ENCODE results near the gene SPIN2B.
"Not testable (repeated sequence)": the region's sequence is repeated elsewhere in the genome, so short reads cannot be mapped to it uniquely, and the experiment has no call there.

SPIN2B gene

DNA sequence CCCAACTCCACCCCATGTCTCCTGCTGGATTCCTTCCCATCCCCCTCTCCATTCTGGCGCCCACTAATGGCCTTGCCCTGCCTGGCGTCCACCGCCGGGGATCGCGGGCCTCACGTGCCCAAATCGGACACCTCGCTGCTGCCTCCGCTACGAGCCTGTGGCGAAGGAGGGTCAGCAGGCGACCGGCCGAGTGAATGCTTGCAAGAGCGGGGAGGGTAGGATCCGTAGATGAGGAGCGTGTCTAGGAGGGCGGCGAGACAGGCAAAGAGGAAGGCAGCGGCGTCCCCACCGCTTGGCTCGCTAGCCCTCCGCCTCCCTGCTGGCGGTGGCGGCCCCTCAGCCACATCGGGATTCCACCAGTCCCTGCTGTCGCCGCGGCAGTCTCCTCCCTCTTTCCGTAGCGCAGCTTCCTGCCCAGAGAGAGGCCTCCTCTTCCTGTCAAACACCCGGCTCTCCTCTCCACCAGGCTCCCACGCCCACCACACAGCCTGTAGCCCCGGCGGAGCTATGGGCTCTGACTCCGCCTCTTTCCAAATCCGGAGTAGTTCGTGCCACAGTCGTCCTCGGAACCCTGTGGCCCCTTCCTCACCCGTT lies at the start of gene SPIN2B:
Gene SPIN2B (minus strand): TSS at position 387 of the 594 bp plus-strand sequence.
- DNase-seq (ENCODE audit: low read depth in 2 of 2, low spot score in 1 of 2) = peak; percentile 51

DNA sequence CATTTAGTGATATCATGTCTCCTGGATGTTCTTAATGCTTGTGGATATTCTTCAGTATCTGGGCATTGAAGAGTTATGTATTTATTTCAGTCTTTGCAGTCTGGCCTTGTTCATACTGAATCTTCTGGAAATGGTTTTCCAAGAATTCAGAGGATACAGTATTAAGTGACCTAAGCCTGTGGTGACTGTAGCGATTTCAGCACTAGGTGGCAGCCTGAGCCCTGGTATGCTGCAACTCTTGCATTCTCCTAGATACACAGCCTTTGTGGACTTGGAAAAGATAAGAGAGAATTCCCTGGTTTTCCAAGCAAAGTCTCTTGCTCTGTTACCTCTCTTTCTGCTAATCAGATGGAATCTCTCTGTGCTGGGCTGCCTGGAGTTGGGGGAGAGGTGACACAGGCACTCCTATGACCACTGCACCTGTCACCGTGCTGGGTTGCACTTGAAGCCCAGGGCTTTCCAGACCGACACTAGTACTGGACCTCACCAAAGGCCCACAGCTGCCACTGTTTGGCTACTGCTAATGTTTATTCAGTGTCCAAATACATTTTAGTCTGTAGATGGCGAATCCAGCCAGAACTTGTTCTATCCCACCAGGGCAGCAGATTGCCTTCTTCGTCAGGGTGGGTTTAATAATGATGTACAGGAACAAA lies 35.2 kb upstream of the SPIN2B start:
- DNase-seq (ENCODE audit: low read depth in 2 of 2, low spot score in 1 of 2) = no peak

DNA sequence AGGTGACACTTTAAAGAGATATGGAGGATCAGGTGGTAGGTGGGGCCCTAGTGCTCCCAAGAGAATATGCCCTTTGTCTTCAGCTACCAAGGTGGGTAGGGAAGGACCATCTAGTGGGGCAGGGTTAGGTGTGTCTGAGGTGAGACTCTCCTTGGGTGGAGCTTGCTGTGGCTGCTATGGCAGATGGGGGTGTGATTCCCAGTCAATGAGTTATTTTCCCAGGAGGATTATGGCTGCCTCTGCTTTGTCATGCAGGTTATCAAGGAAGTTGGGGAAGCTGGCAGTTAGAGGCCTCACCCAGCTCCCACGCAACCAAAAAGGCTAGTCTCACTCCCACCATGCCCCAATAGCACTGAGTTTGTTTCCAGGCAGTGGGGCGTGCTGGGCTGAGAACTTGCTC lies 33.8 kb upstream of the SPIN2B start:
- no peak for DNase-seq (ENCODE audit: low read depth in 2 of 2, low spot score in 1 of 2)

DNA sequence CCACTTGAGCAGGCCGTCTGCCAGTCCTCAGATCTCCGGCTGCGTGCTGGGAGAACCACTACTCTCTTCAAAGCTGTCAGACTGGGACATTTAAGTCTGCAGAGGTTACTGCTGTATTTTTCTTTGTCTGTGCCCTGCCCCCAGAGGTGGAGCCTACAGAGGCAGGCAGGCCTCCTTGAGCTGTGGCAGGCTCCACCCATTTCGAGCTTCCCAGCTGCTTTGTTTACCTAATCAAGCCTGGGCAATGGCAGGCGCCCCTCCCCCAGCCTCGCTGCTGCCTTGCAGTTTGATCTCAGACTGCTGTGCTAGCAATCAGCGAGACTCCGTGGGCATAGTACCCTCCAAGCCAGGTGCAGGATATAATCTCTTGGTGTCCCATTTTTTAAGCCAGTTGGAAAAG lies 30.9 kb upstream of the SPIN2B start:
- not testable (repeated sequence) for DNase-seq (ENCODE audit: low read depth in 2 of 2, low spot score in 1 of 2)

DNA sequence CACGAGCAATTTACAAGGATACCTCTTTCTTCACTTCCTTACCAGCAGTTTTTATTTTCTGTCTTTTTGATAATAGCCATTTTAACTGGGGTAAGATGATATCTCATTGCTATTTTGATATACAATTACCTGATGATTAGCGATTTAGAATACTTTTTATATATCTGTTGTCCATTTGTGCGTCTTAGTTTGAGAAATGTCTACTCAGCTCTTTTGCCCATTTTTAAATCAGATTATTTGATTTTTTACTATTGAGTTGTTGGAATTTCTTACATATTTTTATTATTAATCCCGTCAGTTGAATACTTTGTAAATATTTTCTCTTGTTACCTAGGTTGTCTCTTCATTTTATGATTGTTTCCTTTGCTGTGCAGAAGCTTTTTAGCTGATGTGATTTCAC lies 17.3 kb upstream of the SPIN2B start:
- DNase-seq (ENCODE audit: low read depth in 2 of 2, low spot score in 1 of 2) = no peak

DNA sequence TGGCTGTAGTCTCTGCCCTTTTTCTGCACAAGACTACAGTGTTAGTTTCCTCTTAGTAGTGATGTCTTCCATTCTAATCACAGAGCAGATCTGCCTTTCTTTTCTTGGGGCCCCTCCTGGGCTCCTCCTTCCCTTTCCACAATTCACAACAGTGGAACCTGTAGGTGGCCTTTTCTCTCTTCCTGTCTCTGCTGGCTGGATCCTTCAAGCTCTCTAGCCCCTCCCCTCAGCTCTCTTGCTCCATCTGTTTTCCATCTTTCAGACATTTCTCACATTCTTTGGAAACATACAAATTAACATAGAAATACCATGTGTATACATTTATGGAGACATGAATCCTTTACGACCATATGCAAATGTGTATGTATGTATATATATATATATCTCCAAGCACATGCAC lies 16.2 kb upstream of the SPIN2B start:
- no peak for DNase-seq (ENCODE audit: low read depth in 2 of 2, low spot score in 1 of 2)

DNA sequence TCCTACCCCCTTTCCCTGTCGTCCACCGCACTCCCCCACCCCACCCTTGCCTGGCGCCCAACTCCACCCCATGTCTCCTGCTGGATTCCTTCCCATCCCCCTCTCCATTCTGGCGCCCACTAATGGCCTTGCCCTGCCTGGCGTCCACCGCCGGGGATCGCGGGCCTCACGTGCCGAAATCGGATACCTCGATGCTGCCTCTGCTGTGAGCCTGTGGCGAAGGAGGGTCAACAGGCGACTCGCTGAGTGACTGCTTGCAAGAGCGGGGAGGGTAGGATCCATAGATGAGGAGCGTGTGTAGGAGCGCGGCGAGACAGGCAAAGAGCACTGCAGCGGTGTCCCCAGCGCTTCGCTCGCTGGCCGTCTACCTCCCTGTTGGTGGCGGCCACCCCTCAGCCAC lies 15.7 kb upstream of the SPIN2B start, which contains the start of gene SPIN2A:
Gene SPIN2A (minus strand): TSS at position 325 of the 400 bp plus-strand sequence. CDS start 800 bp downstream, outside the sequence.
- DNase-seq (ENCODE audit: low read depth in 2 of 2, low spot score in 1 of 2) = not testable (repeated sequence)

DNA sequence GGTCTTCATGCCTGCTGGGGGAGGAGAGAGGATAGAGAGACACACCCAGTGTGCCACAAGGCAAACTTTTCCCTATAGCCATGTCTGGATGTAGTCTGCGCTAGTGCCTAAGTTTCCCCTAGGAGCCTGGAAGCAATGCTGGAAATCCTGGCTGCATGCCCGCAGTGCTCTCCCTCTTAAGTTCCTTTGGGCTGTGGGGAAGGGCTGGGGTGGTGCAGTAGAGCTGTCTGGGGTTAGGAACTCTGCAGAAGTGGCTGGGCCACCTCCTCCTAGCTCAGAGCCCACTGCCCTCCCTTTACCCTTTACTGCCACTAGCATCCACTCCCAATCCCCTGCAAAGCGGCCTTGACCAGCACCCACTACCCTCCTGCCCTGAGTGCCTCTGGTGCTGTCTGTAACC lies 15.2 kb upstream of the SPIN2B start:
- not testable (repeated sequence) for DNase-seq (ENCODE audit: low read depth in 2 of 2, low spot score in 1 of 2)

DNA sequence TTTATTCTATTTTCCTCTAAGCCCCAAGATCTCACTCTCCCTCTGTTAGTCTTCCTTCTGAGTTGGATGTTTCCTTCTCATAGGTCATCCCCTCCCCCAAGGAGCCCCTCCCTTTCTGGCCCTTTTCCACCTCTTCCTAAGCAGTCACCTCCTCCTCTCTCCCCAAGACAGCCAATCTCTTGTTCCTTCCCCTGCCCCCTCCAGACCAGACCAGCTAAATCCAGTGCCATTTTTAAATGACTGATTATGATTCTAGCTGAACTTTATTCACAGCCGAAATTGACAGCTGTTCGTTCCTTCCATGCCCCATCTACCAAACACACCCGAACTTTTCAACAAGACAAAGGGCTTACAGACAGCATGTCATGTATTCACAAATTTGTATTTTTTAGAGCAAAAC lies 13.9 kb upstream of the SPIN2B start:
- DNase-seq (ENCODE audit: low read depth in 2 of 2, low spot score in 1 of 2) = no peak

DNA sequence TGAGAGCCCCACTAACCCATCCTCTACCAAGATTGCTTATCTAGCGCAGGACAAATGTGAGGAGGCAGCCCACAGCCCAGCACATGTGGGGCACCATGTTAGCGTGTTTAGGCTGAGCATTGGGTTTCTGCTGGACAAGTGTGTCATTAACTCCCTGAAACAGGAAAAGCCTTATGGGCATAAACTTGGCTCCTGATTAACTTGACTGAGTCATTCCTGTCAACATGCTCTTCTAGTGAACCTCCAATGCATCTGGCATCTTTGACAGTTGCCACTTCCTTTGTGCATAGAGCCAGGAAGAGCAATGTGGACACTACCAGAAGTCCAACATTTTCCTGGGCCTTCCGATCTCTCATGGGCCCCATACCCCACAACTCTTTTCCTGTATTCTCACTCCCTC lies 13.4 kb upstream of the SPIN2B start:
- DNase-seq (ENCODE audit: low read depth in 2 of 2, low spot score in 1 of 2) = no peak

DNA sequence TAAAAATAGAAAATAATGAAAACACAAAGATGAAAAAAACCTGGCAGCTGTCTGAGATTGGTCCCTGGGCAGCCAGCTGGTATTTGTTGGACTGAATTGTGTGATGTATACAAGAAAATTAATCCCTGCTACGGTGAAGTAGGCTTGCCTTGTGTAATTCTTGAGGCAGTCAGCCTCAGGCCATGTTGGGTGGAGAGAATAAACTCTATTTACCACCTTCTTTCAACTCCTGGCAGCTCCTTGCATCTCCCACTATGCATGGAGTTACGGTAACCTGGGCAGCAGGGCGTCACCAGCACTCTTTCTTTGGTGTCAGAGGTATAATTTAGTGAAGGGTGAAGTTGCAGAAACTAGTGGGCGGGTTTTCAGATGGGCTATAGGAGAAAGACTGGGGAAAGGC lies 12.4 kb upstream of the SPIN2B start:
- no peak for DNase-seq (ENCODE audit: low read depth in 2 of 2, low spot score in 1 of 2)

DNA sequence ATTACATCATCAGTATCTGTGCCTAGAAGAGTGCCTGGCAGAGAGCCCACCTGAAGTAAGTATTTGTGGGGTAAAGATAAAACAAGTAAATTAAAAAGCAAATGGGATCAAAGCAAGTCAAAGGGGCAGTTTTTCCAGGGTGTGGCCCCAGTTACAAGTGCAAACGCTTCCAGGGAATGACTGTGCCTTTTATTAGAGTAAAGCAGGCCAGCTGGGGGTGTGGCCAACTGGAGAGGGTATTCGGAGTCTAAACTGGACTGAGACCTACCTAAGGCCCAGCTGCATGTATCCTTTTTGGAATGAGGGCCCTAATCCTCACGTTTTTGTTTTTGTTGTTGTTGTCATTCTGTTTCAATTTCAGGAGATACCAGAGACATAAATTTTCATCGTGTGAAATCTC lies 11.9 kb upstream of the SPIN2B start:
- DNase-seq (ENCODE audit: low read depth in 2 of 2, low spot score in 1 of 2) = not testable (repeated sequence)

DNA sequence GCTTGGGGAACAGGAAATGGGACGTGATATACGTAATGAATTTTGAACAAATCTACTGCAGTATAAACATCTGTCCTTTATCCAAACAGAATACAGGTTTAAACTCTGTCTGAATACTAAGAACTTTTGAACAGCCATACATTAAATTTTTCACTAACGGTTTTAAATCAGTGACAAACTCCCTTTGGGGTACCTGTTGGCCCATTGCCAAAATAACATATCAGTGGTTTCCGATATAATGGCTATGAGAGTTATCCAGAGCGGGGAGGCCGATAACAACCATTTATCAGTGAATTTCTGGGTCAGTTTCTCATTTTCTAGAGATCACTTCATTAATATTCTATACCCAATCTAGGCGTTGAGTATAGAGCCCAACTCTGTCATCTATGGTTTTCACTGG lies 10.7 kb upstream of the SPIN2B start:
- DNase-seq (ENCODE audit: low read depth in 2 of 2, low spot score in 1 of 2) = no peak

DNA sequence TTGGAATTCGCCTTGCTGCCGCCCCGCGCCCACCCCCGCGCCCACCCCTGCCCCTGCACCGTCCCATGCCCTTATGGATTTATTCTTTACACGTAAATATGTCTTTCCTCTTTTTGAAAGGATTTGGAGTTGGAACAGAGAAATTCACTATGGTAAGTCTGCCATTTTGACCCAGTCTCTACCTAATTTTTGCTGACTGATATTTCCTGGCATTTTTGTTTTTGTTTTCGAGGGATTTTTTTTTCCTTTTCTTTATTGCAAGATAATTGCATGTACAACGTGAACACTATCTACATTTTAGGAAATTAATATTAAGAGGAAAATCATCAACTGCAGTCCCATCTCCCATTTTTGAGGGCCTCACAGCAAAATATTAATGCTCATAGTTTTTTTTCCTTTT lies 468 bp upstream of the SPIN2B start:
- DNase-seq (ENCODE audit: low read depth in 2 of 2, low spot score in 1 of 2) = no peak

DNA sequence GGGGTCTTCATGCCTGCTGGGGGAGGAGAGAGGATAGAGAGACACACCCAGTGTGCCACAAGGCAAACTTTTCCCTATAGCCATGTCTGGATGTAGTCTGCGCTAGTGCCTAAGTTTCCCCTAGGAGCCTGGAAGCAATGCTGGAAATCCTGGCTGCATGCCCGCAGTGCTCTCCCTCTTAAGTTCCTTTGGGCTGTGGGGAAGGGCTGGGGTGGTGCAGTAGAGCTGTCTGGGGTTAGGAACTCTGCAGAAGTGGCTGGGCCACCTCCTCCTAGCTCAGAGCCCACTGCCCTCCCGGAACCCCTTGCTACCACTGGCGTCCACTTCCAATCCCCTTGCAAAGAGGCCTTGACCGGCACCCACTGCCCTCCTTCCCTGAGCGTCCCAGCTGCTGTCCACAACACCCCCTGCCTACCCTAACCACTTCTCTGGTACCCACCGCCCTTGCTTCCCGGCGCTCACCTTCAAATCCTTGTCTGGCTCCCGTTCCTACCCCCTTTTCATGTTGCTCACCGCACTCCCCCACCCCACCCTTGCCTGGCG lies 658 bp downstream of the SPIN2B start:
- not testable (repeated sequence) for DNase-seq (ENCODE audit: low read depth in 2 of 2, low spot score in 1 of 2)

DNA sequence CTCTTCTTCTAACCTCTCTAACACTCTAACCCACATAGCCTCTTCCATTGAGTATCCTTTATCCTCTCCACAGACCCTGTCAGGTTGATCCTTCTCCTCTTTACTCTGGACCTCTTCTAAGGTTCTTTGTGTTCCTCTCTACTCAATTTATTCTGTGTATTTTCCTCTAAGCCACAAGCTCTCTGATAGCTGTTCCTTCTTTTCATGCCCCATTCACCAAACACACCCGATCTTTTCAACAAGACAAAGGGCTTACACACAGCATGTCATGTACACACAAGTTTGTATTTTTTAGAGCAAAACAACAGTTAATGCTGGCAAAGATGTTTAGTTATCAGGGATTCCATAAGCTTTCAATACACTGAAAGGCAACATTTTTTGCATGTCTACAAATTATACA lies 1.9 kb downstream of the SPIN2B start:
- DNase-seq (ENCODE audit: low read depth in 2 of 2, low spot score in 1 of 2) = no peak

DNA sequence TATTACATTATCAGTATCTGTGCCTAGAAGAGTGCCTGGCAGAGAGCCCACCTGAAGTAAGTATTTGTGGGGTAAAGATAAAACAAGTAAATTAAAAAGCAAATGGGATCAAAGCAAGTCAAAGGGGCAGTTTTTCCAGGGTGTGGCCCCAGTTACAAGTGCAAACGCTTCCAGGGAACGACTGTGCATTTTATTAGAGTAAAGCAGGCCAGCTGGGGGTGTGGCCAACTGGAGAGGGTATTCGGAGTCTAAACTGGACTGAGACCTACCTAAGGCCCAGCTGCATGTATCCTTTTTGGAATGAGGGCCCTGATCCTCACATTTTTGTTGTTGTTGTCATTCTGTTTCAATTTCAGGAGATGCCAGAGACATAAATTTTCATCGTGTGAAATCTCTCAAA lies 3.8 kb downstream of the SPIN2B start:
- not testable (repeated sequence) for DNase-seq (ENCODE audit: low read depth in 2 of 2, low spot score in 1 of 2)

DNA sequence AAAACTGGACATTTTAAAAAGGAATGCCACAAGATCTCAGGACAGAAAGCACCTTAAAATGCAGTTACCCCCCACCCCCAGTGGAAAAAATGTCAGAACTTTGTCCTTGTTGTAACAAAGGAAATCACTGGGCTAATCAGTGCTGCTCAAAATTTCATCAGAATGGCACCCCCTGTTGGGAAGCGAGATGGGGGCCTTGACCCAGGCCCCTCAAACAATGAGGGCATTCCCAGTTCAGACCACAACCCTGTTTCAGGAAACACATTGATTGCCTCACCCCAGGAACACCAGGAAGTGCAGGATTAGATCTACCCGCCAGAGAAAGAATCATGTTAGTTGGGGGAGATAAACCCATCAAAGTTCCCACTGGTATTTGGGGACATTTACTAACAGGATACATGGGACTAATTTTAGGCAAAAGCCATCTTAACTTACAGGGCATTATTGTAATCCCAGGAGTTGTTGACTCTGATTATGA lies 16.4 kb downstream of the SPIN2B start:
- DNase-seq (ENCODE audit: low read depth in 2 of 2, low spot score in 1 of 2) = no peak

DNA sequence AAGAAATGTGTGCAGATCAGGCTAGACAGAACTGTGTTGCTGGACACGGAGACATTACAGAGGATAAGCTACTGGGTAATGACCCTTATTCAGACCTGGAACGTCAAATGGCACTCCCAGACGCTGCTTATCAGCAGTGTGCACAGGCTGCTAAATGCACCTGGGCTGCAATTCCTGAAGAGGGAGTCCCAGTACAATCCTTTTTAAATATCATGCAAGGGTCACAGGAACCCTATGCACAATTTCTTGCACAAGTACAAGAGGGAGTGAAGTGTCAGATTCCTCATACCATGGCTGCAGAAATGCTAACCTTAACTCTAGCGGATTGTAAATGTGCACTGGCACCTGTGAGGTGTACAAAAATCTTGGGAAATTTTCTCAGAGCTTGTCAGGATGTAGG lies 16.9 kb downstream of the SPIN2B start:
- DNase-seq (ENCODE audit: low read depth in 2 of 2, low spot score in 1 of 2) = no peak

DNA sequence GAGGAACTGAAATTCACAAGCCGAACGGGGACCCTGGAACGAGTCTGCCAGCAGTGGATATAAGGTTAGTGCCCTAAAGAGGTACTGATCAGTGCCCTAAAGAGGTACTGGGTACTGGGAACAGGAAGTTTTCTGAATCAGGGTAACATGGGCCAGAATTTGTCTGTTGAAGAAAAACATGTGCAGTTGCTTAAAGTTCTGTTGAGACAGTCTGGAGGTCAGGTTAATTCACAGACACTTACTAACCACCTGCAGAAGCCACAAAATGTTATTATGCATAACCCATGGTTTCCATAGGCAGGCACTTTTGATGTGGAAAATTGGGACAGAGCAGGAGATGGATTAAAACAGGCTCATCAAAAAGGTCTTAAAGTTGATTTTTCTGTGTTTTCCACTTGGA lies 17.9 kb downstream of the SPIN2B start:
- no peak for DNase-seq (ENCODE audit: low read depth in 2 of 2, low spot score in 1 of 2)

DNA sequence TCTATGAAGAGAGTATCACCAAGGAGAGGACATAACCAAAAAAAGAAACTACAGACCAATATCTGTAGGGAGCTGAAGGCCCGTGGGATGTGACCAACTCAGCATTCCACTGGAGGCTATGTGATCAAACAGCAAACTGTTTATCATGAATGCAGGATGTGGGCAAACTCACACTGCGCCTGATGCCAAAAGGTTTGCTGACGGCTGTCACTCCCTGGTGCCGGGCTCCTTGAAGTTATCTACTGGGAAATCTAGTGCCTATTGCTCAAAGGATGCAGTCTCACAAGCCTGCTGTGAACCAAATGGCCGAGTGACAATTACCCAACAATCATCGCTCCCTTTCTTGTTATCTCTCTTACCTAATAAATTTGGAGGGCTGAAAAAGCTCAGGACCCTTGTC lies 18.4 kb downstream of the SPIN2B start:
- not testable (repeated sequence) for DNase-seq (ENCODE audit: low read depth in 2 of 2, low spot score in 1 of 2)

DNA sequence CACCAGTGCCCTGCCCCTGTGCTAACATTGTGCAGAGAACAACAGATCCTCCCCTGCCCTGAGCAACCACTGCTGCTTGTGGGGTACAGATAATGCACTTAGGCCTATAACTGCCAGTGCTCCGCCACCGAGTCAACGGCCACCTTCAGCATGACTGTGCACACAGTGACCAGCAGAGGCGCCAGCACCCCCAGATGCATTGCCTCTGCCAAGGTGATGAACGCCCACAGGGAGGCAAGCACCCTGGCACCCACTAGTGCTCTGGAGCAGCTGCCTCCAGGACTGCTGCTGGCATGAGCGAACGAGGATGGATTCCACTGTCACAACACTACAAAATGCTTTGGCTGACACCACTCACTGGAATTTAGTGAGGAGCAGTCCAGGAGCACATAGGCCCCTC lies 38.2 kb downstream of the SPIN2B start:
- DNase-seq (ENCODE audit: low read depth in 2 of 2, low spot score in 1 of 2) = no peak

DNA sequence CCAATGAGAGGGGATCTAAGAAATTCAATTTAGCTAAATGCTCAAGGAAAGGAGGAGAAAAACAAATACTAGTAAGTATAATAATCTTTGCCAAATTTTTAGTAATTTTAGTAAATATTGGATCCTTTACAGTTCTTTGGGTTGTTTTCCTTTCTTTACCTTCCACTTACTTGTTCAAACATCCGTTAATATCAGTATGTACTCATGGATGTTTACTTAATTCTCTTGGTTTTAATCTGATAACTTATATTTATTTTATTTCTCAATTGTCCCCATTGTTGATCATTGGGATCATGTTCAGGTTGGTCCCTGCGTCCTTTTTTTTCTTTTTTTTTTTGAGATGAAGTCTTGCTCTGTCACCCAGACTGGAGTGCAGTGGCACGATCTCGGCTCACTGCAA lies 46.9 kb downstream of the SPIN2B start:
- no peak for DNase-seq (ENCODE audit: low read depth in 2 of 2, low spot score in 1 of 2)
